ENCODE measurements around the gene KLHL12.
"Not testable (repeated sequence)": the region's sequence is repeated elsewhere in the genome, so short reads cannot be mapped to it uniquely, and the experiment has no call there.

The KLHL12 gene

DNA sequence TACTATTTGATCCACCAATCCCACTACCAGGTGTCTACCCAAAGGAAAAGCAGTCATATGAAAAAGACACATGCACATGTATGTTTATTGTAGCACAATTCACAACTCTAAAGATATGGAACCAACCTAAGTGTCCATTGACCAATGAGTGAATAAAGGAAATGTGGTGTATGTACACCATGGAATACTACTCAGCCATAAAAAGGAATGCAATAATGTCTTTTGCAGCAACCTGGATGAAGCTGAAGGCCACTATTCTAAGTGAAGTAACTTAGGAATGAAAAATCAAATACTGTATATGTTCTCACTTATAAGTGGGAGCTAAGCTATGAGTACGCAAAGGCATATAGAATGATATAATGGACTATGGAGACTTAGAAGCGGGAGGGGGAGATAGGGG, 18.4 kb upstream of the KLHL12 start:
- no peak for DNase-seq

DNA sequence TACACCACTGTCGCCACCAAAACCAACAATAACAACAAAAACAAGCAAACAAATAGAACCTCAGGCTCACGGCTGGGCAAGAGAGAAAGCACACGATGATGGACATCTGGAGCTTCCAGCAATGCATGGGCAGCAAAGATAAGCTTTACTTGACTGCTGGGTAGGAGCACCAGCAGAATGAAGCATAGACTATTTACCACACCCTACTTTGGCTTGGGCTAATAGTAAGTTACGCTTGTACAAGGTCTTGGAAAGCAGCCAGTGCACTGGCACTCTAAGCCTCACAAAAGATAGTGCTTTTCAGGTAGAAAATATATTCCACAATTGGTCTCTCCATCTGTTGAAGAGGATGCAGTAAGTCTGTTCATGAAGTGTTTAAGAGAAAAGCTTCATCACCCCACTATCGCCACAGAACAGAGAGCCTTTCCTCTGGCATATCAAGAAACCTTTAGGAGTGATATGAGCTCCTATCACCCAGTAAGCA, 17.4 kb upstream of the KLHL12 start:
- no peak for DNase-seq

DNA sequence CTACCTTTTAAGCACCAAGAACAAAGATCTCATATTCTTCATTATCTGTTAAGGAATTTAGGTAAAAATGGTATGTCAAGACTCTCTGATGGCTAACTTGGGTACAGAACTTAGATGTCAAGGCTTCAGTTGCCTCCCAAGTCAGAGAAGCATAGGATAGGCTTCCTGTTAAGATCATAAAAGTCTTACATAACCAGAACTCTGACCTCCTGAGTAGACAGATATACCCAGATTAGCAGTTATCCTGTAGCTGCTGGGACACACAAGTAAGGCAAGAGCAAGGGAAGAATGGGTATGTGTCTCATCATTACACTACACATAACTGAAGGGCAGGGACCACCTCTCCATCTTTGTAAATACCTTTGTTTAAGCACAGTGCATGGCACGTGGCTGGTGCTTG, 15.4 kb upstream of the KLHL12 start:
- DNase-seq, result no peak

DNA sequence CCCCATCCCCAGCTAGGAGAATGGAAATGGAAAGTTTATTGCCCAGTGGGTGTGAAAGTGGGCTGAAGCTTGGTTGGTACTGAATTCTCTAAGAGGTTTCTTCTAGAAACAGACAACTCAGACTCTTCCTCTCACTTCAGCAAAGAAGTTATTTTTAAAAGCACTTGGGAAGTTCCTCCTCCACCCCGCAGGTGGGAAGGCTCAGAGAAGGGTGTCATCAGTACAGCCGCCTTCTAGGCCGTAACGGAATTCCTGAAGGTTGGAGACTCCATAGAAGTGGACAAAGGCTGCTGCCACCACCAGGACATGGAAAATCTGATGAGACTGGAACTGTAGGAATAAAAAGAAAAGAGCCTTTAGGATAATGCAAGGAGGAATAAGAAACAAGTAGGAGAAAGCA, 14.3 kb upstream of the KLHL12 start:
- DNase-seq, result no peak

DNA sequence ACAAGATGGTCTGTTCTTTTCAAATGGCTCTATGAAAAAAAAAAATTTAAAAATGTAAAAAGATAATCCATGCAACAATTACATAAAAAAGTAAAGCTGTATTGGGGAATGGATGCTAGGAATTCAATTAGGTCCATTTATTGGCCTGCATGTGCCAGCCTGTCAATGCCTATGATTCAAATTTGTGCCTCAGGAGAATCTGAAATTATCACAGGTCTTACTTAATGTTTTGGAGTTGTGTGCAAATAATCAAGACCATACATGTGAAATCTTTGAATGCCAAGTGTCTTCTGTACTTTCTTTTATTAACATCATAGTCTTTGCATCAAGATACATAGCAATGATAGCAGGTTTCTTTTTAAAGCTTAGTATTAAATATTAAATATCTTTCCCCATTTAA, 13.5 kb upstream of the KLHL12 start:
- DNase-seq, result no peak

DNA sequence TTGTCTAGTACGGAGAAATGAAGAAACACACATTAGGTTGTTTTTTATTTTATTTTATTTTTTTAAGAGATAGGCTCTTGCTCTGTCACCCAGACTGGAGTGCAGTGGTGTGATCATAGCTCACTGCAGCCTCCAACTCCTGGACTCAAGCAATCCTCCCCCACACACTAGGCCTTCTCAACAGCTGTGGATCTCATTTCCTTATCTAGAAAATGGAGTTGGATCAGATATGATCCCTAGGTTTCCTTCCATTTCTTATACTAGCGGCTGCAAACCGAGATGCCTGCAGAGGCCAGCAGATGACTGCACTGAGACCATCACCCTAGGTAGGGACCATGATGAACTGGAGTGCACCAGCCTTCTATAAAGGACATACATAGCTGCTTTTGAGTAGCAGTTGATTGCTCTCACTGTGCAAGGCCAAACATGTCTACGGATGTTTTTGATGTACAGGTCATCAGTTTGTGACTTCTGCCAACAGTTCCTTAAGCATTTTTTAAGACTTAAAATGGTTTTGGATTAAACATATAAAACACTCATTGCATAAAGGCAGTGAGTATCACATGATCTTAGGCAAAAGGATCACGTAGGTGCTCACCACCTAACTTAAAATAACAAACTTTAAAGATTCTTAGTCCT, 11.4 kb upstream of the KLHL12 start:
- no peak for DNase-seq

DNA sequence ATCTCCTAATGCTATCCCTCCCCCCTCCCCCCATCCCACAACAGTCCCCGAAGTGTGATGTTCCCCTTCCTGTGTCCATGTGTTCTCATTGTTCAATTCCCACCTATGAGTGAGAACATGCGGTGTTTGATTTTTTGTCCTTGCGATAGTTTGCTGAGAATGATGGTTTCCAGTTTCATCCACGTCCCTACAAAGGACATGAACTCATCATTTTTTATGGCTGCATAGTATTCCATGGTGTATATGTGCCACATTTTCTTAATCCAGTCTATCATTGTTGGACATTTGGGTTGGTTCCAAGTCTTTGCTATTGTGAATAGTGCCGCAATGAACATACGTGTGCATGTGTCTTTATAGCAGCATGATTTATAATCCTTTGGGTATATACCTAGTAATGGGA, 9.4 kb upstream of the KLHL12 start:
- not testable (repeated sequence) for DNase-seq

DNA sequence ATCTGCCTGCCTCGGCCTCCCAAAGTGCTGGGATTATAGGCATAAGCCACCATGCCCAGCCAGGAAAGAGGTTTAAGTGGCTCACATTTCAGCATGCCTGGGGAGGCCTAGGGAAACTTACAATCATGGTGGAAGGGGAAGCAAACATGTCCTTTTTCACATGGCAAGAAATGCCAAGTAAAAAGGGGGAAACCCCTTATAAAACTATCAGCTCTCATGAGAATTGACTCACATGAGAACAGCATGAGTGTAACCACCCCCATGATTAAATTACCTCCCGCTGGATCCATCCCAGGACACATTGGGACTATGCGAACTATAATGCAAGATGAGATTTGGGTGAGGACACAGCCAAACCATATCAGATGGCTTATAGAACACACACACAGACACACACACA, 8.8 kb upstream of the KLHL12 start:
- no peak for DNase-seq

DNA sequence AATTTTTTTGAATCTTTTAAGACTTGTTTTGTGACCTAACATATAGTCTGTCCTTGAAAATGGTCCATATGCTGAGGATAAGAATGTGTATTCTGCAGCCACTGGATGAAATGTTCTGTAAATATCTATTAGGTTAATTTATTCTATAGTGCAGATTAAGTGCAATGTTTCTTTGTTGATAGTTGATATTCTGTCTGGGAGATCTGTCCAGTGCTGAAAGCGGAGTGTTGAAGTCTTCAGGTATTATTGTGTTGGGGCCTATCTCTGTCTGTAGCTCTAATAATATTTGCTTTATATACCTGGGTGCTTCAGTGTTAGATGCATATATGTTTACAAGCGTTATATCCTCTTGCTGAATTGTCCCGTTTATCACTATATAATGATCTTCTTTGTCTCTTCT, 7.7 kb upstream of the KLHL12 start:
- no peak for DNase-seq

DNA sequence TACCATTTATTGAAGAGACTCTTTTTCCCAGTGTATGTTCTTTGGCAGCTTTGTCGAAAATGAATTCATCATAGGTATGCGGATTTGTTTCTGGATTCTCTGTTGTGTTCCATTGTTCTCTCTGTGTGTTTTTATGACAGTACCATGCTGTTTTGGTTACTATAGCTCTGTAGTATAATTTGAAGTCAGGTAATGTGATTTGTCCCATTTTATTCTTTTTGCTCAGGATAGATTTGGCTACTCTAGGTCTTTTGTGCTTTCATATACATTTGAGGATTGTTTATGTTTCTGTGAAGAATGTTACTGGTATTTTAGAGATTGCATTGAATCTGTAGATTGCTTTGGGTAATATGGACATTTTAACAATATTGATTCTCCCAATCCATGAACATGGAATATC, 5.4 kb upstream of the KLHL12 start:
- no peak for DNase-seq

DNA sequence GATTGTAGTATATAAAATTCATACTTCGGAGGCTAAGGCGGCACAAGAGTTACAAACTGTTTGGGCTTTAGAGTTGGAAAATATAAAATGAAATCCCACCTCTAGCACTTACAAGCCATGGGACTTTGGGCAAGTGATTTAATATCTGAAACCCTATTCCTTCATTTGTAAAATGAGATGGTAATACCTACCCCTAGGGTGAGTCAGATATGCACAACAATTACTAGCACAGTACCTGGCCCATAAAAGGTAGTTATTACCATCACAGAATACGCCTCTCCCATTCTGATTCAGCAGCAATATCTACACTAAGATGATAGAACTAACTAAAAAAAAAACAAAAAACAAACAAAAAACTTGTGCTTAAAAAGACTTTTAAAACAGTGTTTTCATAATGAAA, 3.5 kb downstream of the KLHL12 start:
- DNase-seq, result no peak

DNA sequence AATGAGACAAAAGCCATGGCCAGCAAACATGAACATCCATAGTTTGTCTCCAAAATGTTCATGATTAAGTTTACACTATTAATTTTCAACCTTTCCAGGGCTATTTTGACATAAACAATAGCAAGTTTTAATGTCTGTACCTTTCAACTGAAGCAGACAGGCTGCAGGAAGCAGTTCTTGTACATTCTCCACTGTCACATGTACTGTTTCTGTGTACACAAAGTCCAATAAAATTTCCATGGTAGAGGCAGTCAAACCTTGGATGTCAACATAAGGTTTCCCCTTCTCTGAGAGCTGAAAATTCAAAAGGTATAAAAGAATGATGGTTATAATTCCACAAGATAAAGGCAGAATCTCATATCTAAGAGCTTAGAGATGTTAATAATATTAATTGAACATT, 7.4 kb downstream of the KLHL12 start:
- DNase-seq, result no peak

DNA sequence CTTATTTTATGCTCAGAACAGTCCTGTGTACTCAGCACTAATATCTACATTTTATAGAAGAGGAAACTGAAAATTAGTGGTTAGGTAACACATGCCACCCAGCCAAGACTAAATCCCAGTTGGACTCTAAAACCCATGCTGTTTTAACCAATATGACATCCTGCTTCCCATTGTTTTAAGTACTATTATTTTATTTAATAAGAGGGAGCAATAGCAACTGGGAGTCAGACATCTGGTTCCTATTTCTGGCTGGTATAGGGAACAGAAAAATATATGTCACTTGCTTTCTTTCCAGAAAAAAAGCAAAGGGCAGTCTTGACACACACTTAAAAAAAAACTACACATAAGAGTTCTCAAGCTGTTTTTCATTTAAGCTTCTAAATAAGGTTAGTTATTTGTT, 11.9 kb downstream of the KLHL12 start:
- DNase-seq, result no peak

DNA sequence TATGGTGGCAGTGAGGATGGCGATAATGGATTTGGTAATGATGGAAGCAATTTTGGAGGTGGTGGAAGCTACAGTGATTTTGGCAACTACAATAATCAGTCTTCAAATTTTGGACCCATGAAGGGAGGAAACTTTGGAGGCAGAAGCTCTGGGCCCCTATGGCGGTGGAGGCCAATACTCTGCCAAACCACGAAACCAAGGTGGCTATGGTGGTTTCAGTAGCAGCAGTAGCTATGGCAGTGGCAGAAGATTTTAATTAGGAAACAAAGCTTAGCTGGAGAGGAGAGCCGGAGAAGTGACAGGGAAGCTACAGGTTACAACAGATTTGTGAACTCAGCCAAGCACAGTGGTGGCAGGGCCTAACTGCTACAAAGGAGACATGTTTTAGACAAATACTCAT, 14.6 kb downstream of the KLHL12 start:
- not testable (repeated sequence) for DNase-seq

DNA sequence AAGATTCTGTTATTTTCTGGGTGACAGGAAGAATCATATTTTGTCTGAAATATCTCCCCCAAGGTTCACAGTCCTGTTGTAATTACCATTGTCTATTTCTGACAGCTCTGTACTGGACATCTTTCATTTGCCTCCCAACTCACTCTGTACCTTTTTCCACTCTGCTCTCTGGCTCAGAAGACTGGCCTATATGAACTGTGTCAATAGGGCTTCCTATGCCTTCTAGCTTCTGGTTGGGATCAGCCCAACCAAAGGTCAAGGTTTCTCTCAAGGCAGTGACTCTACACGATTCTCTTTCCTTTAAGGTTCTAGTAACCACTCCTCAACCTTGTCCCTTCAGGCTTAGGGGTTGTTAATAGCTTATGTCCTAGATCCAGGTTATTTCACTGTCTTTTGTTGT, 17.5 kb downstream of the KLHL12 start:
- no peak for DNase-seq

DNA sequence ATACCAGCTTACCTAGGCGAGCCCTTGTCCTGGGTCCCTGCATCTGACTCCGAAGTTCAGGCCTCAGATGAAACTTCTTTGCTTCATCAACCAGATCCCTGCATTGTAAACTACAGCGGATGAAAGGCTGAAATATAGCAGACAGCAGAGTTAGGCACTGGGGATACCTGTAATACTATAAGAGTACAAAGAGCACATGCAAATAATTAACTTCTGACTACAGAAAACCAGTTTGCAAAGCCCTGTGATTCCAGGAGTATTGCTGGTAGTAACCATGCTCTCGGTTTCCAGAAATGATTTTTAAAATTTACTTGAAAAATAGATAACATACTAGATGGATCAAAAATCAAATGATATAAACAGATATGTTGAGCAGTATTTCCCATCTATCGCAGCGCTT, 18.0 kb downstream of the KLHL12 start:
- no peak for DNase-seq

DNA sequence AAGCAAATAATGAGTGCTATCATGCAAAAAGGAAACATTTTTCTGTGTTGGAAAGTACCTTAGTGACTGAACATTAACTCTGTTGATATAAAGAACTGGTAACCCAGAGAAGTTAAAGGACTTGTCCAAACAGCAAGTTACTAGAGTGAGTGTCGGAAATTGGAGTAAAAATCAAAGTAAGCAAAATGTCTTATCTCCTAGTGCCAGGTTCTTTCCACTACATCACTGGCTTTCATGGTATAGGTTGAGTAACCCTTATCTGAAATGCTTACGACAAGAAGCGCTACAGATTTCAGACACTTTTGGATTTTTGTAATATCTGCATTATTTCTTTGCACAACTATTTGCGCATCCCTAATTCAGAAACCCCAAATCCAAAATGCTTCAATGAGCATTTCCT, 21.7 kb downstream of the KLHL12 start:
- DNase-seq, result no peak

DNA sequence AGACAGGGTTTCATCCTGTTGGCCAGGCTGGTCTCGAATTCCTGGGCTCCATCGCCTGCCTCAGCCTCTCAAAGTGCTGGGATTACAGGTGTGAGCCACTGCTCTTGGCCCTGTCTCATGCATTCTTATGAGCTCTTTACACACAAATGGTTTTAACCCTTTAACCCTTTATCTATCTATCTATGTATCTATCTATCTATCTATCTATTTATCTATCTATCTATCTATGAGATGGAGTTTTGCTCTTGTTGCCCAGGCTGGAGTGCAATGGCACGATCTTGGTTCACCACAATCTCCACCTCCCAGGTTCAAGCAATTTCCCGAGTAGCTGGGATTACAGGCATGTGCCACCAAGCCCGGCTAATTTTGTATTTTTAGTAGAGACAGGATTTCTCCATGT, 23.2 kb downstream of the KLHL12 start:
- DNase-seq, result not testable (repeated sequence)

DNA sequence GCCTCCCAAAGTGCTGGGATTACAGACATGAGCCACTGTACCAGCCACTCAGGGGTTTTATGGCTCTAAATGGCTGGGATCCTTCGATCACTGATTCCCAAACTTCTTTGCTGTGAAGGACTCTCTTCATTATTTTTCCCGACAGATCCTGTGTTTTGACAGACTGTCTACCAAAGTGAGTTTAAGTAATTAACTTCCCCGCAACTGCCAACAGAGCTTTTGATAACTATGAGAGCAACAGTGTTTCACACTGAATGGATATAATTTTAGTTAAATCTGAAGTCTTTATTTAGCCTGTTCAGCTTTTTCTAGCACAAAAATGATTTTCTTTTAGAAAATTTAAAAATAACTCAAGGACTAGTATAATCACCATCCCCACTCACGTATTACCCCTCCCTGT, 25.5 kb downstream of the KLHL12 start:
- DNase-seq, result no peak

DNA sequence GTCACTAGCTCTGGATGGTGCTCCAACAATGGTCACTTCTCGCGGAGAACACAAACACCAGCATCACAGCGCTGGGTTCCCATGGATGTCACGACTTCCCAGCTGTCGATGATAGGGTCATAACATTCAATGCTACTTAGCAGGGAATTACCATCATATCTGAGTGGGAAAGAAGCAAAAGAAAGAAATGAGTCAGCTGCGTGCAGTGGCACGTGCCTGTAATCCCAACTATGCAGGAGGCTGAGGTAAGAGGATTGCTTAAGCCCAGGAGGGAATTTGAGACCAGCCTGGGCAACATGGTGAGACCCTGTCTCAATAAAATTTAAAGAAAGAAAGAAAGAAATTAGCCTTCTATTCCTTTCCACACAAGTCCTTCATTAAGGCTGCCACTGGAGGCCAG, 34.5 kb downstream of the KLHL12 start:
- DNase-seq, result no peak

DNA sequence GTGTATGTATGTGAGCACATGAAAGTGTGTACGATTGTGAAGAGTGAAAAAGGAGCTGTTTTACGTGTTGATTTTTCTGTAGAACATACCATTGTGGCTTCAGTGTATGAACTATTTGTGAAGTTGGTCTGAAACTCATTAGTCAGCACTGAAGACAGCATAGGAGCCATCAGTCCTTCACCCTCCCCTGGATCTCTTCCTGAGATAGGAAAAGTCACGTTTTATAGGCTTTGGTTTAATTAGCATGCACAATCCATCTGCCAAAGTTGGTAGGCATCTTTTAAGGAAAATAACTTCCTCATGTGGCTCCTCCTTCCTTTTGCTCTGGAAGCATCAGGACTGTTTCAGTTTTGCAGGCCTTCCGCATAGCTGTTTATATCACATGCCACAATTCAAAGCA, 36.6 kb downstream of the KLHL12 start:
- no peak for DNase-seq

DNA sequence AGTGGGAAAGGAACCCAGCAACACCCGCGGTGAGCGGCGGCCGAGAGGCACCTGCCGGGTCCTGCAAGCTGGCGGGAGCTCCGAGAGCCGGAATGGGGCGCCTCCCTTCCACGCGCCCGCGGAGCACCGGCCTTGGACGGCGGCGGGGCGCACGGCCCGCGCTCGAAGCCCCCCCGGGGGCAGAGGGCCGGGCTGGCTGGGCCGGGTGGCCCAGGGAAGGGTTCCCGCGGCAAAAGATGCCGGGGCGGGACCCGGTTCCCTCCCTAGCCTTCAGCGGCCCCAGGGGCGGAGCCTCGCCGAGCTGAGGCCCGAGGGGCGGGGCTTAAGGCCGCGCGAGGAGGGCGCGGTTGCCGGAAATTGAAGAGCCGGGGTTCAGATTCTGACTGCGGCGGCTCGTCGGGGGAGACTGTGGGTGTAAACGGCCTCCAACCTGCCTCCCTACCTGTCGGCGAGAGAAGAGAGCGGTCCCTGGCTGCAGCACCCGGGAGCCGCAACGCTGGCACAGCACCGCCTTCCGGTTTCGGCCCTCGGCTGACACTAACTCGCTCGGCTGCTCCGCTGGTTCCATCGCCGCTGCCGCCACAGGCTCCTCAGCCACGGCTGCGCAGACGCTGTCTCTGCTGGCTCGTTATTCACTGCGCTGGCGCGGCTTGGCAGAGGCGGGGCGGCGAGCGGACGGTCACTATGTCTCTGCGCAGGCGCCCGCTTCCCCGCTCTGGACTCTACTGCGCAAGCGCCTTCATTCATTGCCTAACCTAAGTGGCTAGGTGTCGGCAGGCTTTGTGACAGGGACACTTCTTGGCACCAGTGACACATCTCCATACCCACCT, 38.3 kb downstream of the KLHL12 start, which contains the start of gene RABIF:
RABIF (minus strand) TSS at position 619 of the 830 bp plus-strand sequence; CDS start at position 568, 51 bp downstream.
- DNase-seq, result peak; percentile 98

DNA sequence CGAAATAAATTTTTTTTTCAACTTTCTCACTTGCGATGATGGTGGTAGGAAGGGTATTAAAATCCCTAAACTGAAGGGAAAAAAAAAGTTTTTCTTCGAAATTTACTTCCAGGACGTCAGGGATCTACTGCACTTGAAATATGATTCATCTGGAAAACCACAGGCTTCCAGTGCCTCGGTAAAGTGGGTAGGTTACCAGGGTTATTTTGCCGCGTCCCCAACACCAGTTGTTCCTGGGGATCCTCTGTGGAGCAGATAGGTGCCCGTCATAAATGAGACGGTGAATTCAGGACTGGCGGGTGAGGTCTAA, 38.9 kb downstream of the KLHL12 start:
- no peak for DNase-seq

DNA sequence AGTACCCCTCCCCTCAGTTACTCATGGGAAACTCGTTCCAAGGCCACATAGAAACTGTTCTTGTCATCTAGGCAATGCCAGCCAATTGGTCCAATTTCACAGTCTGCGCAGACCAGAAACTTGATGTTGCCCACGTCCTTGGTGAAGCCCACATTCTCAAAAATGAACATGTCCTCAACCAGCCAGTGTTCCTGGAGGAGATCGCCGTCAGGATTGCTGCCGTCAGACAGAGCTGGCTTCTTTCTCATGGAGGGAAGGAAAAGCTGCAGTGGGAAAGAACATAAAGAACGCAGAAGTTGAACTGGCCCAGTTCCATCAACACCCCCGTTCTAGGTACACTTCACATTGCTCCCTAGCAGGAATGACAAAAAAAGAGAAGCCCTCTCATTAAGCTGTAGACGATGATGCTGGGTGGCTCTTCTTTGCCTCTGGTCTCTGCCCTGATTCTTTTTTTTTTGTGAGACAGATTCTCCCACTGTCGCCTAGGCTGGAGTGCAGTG, 46.0 kb downstream of the KLHL12 start:
- DNase-seq, result no peak

DNA sequence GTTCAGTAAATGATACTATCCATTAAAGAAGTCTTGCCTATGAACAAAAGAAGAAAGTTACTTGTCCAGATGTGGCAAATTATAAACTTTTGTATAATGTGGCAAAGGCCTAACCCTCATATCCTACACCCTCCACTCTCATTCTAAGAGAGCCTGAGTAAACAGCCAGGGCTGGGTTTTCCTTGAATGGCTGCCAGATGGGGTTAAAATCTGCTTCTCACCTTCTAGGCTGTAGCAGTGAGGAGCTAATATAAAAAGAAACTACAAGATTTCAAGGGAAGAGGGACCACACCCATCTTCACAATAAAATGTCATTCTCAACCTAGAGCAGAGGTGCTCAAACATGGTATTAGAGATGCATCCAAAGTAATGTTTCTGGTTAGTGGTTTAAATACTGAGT, 47.0 kb downstream of the KLHL12 start:
- DNase-seq, result no peak
